ENCODE results near the gene PALB2. TPM values are rescaled to one million over a fixed set of nuclear protein-coding genes. Genes with fewer than 3 reads are reported as not detected.
A peak's percentile ranks its signal among the peaks of the same experiment; 100 is the strongest.
"Not testable (repeated sequence)": the region's sequence is repeated elsewhere in the genome, so short reads cannot be mapped to it uniquely, and the experiment has no call there.

PALB2 gene
- total RNA-seq, 4 donors from 2014 or later, result 9.1 to 16.0 (median 12.4) TPM

DNA sequence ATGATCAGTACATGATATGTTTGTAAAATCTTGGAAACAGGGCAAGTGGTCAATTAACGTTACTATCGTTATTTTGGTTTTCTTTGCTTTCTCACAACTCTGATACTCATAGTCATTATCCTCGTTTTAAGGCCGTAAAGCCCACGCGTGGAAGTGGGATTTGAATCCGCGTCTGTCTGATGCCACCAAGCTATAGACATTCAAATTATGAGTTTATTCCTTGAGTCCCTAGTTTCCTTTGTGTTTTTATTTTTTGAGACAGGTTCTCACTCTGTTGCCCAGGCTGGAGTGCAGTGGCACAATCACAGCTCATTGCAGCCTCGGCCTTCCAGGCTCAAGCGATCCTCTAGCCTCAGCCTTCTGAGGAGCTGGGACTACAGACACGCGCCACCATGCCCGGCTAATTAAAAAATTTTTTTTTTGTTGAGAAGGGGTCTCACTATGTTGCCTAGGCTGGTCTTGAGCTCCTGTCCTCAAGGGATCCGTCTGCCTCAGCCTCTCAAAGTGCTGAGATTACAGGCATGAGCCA, 1.2 kb upstream of the PALB2 start:
- H3K27ac ChIP-seq, result peak overlapping the region in 3 of 4 donors; percentile 87 to 94 (median 92)

GRCh38 chr16:23640615-23640930, 537 bp downstream of the PALB2 start:
- Histone ChIP-seq H3K4me1 (peaks cover 14 to 34% (median 18%) of the 10 kb centered on the region in 3 donors), H3K27ac (peak overlapping the region; percentile 87 to 94 (median 91)), H3K27me3 (no peaks in the 10 kb centered on the region), H3K4me3 (peak overlapping the region; percentile 67 to 98 (median 88)), H3K36me3 (peaks cover 6 to 59% (median 10%) of the 10 kb centered on the region in 3 donors), H3K9me3 (no peaks in the 10 kb centered on the region)
- DNase-seq, result no peak
- 0 to 3% methylated on average over 8 of the region's 8 CpGs for WGBS, 2 donors
- intact Hi-C loops (cut with DNase I), result no loop called here
- TF ChIP-seq CTCF (IDR thresholded peaks at IDR 0.05) (no peak), POLR2A (IDR thresholded peaks at IDR 0.05) (no peak)

More for the DNA sequence above, 1.2 kb upstream of the PALB2 start:
- no peak for DNase-seq
- H3K4me3 ChIP-seq, result peak overlapping the region; percentile 67 to 98 (median 88)
- peaks cover 6 to 59% (median 7%) of the 10 kb centered on the region in 3 donors for H3K36me3 ChIP-seq
- TF ChIP-seq CTCF (IDR thresholded peaks at IDR 0.05) (no peak), POLR2A (IDR thresholded peaks at IDR 0.05) (no peak)
- no peaks in the 10 kb centered on the region for H3K27me3 ChIP-seq
- intact Hi-C loops (cut with DNase I), result no loop called here
- H3K4me1 ChIP-seq, result peaks cover 14 to 34% (median 18%) of the 10 kb centered on the region in 3 donors
- no peaks in the 10 kb centered on the region for H3K9me3 ChIP-seq
- WGBS, 2 donors, result 72 to 77% methylated on average over 13 to 14 of the region's 14 CpGs

GRCh38 chr16:23635958-23636357, 5.2 kb downstream of the PALB2 start:
- TF ChIP-seq CTCF (IDR thresholded peaks at IDR 0.05), result no peak
- TF ChIP-seq POLR2A (IDR thresholded peaks at IDR 0.05), result no peak
- Histone ChIP-seq H3K9me3 (no peaks in the 10 kb centered on the region), H3K4me1 (peaks cover 9 to 18% (median 12%) of the 10 kb centered on the region in 3 donors), H3K27ac (no peak overlapping the region), H3K4me3 (no peak overlapping the region), H3K27me3 (no peaks in the 10 kb centered on the region), H3K36me3 (peaks cover 0 to 72% (median 11%) of the 10 kb centered on the region in 3 donors)
- intact Hi-C loops (cut with DNase I), result no loop called here
- DNase-seq, result no peak

GRCh38 chr16:23634461-23635036, 6.6 kb downstream of the PALB2 start:
- Histone ChIP-seq H3K27me3 (no peaks in the 10 kb centered on the region), H3K4me3 (no peak overlapping the region), H3K9me3 (no peaks in the 10 kb centered on the region), H3K36me3 (peaks cover 0 to 80% (median 11%) of the 10 kb centered on the region in 3 donors), H3K4me1 (peaks cover under 1 to 22% (median 9%) of the 10 kb centered on the region in 3 donors), H3K27ac (no peak overlapping the region)
- WGBS, 2 donors, result 95 to 97% methylated on average over 4 of the region's 4 CpGs
- DNase-seq, result no peak
- no peak for TF ChIP-seq POLR2A (IDR thresholded peaks at IDR 0.05)
- TF ChIP-seq CTCF (IDR thresholded peaks at IDR 0.05), result no peak
- intact Hi-C loops (cut with DNase I), result no loop called here

DNA sequence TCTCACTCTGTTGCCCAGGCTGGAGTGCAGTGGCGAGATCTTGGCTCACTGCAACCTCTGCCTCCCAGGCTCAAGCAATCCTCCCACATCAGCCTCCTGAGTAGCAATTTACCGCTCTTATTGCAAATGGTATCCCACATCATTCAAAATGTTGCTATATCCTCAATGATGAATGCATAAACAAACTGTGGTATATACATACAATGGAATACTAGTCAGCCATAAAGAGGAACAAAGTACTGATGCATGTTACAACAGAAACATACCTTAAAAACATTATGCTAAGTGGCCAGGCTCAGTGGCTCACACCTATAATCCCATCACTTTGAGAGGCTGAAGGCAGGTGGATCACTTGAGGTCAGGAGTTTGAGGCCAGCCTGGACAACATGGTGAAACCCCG, 9.2 kb downstream of the PALB2 start:
- H3K27ac ChIP-seq; intact Hi-C loops (cut with DNase I); H3K27me3 ChIP-seq; H3K9me3 ChIP-seq; DNase-seq; H3K4me3 ChIP-seq: not testable (repeated sequence)
- Histone ChIP-seq H3K36me3 (peaks cover 0 to 86% (median 13%) of the 10 kb centered on the region in 3 donors), H3K4me1 (peaks cover 0 to 27% (median 11%) of the 10 kb centered on the region in 3 donors)
- WGBS, 2 donors, result 93 to 100% methylated on average over 3 of the region's 3 CpGs

Data from esophagus squamous epithelium (tissue), 5 donors.